Smooth muscle cell (in vitro differentiated cells): ENCODE measurements around the gene MAML3. TPM values are rescaled to one million over a fixed set of nuclear protein-coding genes. Genes with fewer than 3 reads are reported as not detected.
A peak's percentile ranks its signal among the peaks of the same experiment; 100 is the strongest.

ENCODE experiments used
- DNase-seq: peaks from one replicate; lab custom pipeline; 2025; ENCODE audit not compliant: unreplicated experiment; lab: John Stamatoyannopoulos, UW
- H2AFZ ChIP-seq: fragments of 200-600 bp; sonication (generic); 2 replicates; pipeline ENCODE4 v1.6.0; 2016; ENCODE audit warnings: antibody characterized with exemption, low read depth, mild to moderate bottlenecking
- H3F3A ChIP-seq: fragments of 200-600 bp; sonication (generic); 2 replicates; pipeline ENCODE4 v1.6.0; 2017; ENCODE audit warnings: antibody characterized with exemption, low read depth
- H3K27ac ChIP-seq: fragments of 200-600 bp; sonication (generic); 2 replicates; pipeline ENCODE4 v1.5.1; 2016; ENCODE audit warnings: low read depth, mild to moderate bottlenecking
- H3K27me3 ChIP-seq: fragments of 200-600 bp; sonication (generic); 2 replicates; pipeline ENCODE4 v1.6.1; 2016; ENCODE audit warnings: low read depth, mild to moderate bottlenecking
- H3K36me3 ChIP-seq: fragments of 200-600 bp; sonication (generic); 2 replicates; pipeline ENCODE4 v1.5.1; 2016; ENCODE audit warnings: low read depth
- H3K4me1 ChIP-seq: fragments of 200-600 bp; sonication (generic); 2 replicates; pipeline ENCODE4 v1.5.1; 2016; ENCODE audit warnings: low read depth
- H3K4me2 ChIP-seq: fragments of 200-600 bp; sonication (generic); 2 replicates; pipeline ENCODE4 v1.6.0; 2016; ENCODE audit warnings: mild to moderate bottlenecking
- H3K4me3 ChIP-seq: fragments of 200-600 bp; sonication (generic); 2 replicates; pipeline ENCODE4 v1.5.1; 2016; ENCODE audit warnings: mild to moderate bottlenecking
- H3K79me2 ChIP-seq: fragments of 200-600 bp; sonication (generic); 2 replicates; pipeline ENCODE4 v1.6.0; 2016; ENCODE audit warnings: low read depth, mild to moderate bottlenecking
- H3K9ac ChIP-seq: fragments of 200-600 bp; sonication (generic); 2 replicates; pipeline ENCODE4 v1.6.0; 2016; ENCODE audit warnings: low read depth
- H3K9me3 ChIP-seq: fragments of 200-600 bp; sonication (generic); replicated peaks from 2 replicates; pipeline ENCODE4 v1.5.1; 2016; ENCODE audit warnings: low read depth
- H4K20me1 ChIP-seq: fragments of 200-600 bp; sonication (generic); 2 replicates; pipeline ENCODE4 v1.6.0; 2016; ENCODE audit warnings: low read depth
- WGBS: methylation state at CpG from one replicate; pipeline ENCODE4 v1.1.7; 2016; ENCODE audit warnings: low lambda C conversion rate; 5-methylcytosine and 5-hydroxymethylcytosine counted together
- polyA plus RNA-seq: library from polyadenylated mRNA; unstranded; fragments of >200 nt; fragmentation: Nextera tagmentation; extraction: Ambion mirVana; gene quantifications from 2 replicates; pipeline ENCODE4 v1.2.1, GENCODE V29; 2016
- total RNA-seq: library from RNA; depleted of rRNA; stranded (reverse); fragments of >200 nt; gene quantifications from 2 replicates; pipeline ENCODE4 v1.2.3, GENCODE V29; 2014
- TF ChIP-seq, protein P1 (sequence below): fragments of 200-600 bp; sonication (generic); IDR thresholded peaks from 2 replicates; pipeline ENCODE4 v1.5.1; 2017; ENCODE audit warnings: borderline replicate concordance, mild to moderate bottlenecking, antibody characterized with exemption; ENCODE audit not compliant: insufficient read depth, poor library complexity, severe bottlenecking

Gene MAML3
- total and polyA plus RNA-seq, 2 experiments from 2014 or later = 4.9 to 12.6 TPM

DNA sequence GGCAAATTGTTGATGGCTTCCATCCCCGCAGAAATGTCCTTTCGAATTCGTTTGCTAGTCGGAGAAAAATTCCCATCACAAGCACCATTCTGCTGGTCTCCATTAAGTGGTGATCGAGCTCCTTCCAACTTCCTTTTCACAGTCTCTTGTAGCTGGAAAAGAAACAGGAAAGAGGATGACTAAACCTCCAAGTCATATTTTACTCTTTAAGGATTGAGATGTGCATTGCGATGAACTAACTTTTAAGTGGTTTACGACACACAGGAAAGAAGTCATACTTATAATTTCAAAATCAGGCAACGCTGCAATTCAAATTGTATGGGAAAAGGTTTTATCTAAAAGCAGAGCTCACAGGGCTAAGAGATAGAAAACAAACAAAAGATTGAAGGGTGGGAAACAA, 263.2 kb downstream of the MAML3 start:
- no peak overlapping the region for H3K4me3 ChIP-seq
- H3K79me2 ChIP-seq = peaks cover 18% of the 10 kb centered on the region
- H3F3A ChIP-seq = peaks cover 15% of the 10 kb centered on the region
- peaks cover 26% of the 10 kb centered on the region for H3K4me1 ChIP-seq
- H4K20me1 ChIP-seq = peaks cover 47% of the 10 kb centered on the region
- H3K9me3 ChIP-seq = no peaks in the 10 kb centered on the region
- no peak for DNase-seq
- H3K36me3 ChIP-seq = no peaks in the 10 kb centered on the region
- H3K27me3 ChIP-seq = no peaks in the 10 kb centered on the region
- peak overlapping the region; percentile 25 for H3K27ac ChIP-seq
- TF ChIP-seq, protein P1, sequence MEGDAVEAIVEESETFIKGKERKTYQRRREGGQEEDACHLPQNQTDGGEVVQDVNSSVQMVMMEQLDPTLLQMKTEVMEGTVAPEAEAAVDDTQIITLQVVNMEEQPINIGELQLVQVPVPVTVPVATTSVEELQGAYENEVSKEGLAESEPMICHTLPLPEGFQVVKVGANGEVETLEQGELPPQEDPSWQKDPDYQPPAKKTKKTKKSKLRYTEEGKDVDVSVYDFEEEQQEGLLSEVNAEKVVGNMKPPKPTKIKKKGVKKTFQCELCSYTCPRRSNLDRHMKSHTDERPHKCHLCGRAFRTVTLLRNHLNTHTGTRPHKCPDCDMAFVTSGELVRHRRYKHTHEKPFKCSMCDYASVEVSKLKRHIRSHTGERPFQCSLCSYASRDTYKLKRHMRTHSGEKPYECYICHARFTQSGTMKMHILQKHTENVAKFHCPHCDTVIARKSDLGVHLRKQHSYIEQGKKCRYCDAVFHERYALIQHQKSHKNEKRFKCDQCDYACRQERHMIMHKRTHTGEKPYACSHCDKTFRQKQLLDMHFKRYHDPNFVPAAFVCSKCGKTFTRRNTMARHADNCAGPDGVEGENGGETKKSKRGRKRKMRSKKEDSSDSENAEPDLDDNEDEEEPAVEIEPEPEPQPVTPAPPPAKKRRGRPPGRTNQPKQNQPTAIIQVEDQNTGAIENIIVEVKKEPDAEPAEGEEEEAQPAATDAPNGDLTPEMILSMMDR = no peak
- no peak overlapping the region for H3K4me2 ChIP-seq
- no peak overlapping the region for H3K9ac ChIP-seq
- H2AFZ ChIP-seq = no peak overlapping the region
- 67% methylated on average over 8 of the region's 8 CpGs for WGBS

DNA sequence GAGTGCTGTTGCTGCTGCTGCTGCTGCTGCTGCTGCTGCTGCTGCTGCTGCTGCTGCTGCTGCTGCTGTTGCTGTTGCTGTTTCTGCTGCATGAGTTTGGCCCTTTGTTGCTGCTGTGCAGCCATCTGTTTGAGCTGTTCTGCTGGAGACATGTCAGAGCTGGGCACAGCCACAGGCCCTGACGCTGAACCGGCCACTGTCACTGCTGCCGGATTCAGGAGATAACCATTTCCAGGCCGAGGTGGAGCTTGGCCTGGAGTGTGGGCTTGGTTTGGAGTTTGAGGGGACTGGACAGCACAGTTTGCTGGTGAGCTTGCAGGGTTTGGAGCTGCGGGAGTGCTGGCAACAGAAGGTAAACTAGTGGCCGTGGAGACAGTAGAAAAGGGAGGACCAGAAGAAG, 264.1 kb downstream of the MAML3 start:
- peaks cover 15% of the 10 kb centered on the region for H3F3A ChIP-seq
- no peak overlapping the region for H3K4me2 ChIP-seq
- H3K4me1 ChIP-seq = peaks cover 26% of the 10 kb centered on the region
- H3K79me2 ChIP-seq = peaks cover 22% of the 10 kb centered on the region
- H3K9ac ChIP-seq = no peak overlapping the region
- H4K20me1 ChIP-seq = peaks cover 42% of the 10 kb centered on the region
- H3K27me3 ChIP-seq = no peaks in the 10 kb centered on the region
- H3K27ac ChIP-seq = no peak overlapping the region
- no peaks in the 10 kb centered on the region for H3K36me3 ChIP-seq
- H3K9me3 ChIP-seq = no peaks in the 10 kb centered on the region
- 66% methylated on average over 6 of the region's 6 CpGs for WGBS
- no peak for DNase-seq
- H3K4me3 ChIP-seq = no peak overlapping the region
- TF ChIP-seq, protein P1 = no peak
- no peak overlapping the region for H2AFZ ChIP-seq

DNA sequence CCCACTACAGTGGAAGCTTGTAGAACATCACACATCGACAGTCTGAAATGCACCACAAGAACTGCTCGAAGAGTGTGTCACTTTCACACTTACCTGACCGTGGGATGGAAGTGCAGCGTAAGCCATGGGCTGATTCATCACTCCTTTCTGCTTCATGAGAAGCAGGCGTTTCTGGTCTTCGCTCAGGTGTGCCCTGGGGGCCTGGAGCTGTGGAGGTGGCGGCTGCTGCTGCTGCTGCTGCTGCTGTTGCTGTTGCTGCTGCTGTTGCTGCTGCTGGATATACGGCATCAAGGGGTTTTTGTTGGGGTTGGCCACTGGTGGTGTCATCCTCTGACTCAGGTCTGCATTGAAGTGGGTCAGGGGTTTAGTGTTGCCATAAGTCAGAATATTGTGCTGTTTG, 264.7 kb downstream of the MAML3 start:
- Histone ChIP-seq H3K27ac (no peak overlapping the region), H3F3A (peaks cover 15% of the 10 kb centered on the region), H3K27me3 (no peaks in the 10 kb centered on the region), H3K79me2 (peaks cover 20% of the 10 kb centered on the region), H3K4me3 (no peak overlapping the region), H3K9me3 (no peaks in the 10 kb centered on the region), H4K20me1 (peaks cover 42% of the 10 kb centered on the region), H3K36me3 (no peaks in the 10 kb centered on the region), H3K9ac (no peak overlapping the region), H3K4me1 (peaks cover 26% of the 10 kb centered on the region), H2AFZ (no peak overlapping the region), H3K4me2 (no peak overlapping the region)
- WGBS = 68% methylated on average over 8 of the region's 8 CpGs
- TF ChIP-seq, protein P1 = no peak
- DNase-seq = no peak

DNA sequence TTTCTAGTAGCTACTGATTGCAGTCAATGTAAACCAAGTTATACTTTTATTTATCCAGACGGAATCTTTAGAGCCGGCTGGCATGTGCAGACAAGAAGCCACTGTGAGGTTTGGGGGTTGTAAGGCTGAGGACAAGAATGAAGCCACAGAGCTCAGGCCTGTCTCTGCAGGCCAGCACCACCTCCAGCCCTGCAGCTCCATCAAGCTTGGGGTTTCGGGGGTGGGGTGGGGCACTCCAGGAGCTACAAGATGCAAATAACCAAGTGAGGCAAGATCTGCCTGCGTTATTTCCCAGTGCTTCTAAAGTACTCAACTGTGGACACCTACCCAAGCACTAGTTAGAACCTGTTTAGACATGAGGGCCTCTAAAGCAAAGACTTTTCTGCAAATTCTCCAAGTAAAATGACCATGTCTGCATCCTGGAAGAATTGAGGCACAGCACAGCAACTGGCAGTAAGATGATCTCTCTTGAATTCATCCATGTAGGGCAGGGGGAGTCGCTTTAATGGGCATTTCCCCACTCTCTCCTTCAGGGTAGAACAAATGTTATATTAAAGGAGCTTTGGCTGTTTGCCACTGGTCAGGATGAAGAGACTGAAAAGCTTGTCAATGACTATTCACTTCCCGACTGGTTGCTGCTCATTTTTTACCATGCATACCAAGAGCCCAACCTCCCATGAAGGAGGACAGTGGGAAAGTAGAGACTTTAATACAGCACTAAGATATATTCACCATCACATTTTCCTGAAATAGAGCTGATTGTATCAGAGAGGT, 265.8 kb downstream of the MAML3 start:
- peaks cover 23% of the 10 kb centered on the region for H3K79me2 ChIP-seq
- DNase-seq = no peak
- no peaks in the 10 kb centered on the region for H3K9me3 ChIP-seq
- peaks cover 38% of the 10 kb centered on the region for H4K20me1 ChIP-seq
- peak overlapping the region; percentile 49 for H3K27ac ChIP-seq
- H3K27me3 ChIP-seq = no peaks in the 10 kb centered on the region
- H3F3A ChIP-seq = peaks cover 15% of the 10 kb centered on the region
- peaks cover 26% of the 10 kb centered on the region for H3K4me1 ChIP-seq
- H2AFZ ChIP-seq = no peak overlapping the region
- no peaks in the 10 kb centered on the region for H3K36me3 ChIP-seq
- H3K4me3 ChIP-seq = no peak overlapping the region
- TF ChIP-seq, protein P1 = no peak
- 44% methylated on average over 6 of the region's 6 CpGs for WGBS
- H3K4me2 ChIP-seq = peak overlapping the region; percentile 62
- H3K9ac ChIP-seq = no peak overlapping the region
